Keratinocyte (primary cell): Measurements from ENCODE around the gene ZCCHC24. TPM values are rescaled to one million over a fixed set of nuclear protein-coding genes. Genes with fewer than 3 reads are reported as not detected.

Experiments used
- DNase-seq: peaks from one replicate; pipeline ENCODE4 v3.0.0-alpha.2; 2011; ENCODE audit warnings: low read depth, missing footprints, low spot score
- FAIRE-seq: peaks from 2 replicates; lab custom pipeline; 2011; peaks lifted over from hg19 to GRCh38; lab: Jason Lieb, UNC
- H2AFZ ChIP-seq: 2 replicates; pipeline ENCODE4 v1.6.0; 2012; ENCODE audit warnings: low read length, control low read depth, inconsistent platforms; ENCODE audit not compliant: control insufficient read depth
- H3K27ac ChIP-seq: 2 replicates; pipeline ENCODE4 v1.5.1; 2011; ENCODE audit warnings: low read length; ENCODE audit not compliant: control insufficient read depth, insufficient read depth
- H3K27me3 ChIP-seq: 3 replicates; pipeline ENCODE4 v1.6.0; 2011; ENCODE audit warnings: low read length; ENCODE audit not compliant: control insufficient read depth, insufficient read depth; ENCODE audit errors: extremely low read depth
- H3K36me3 ChIP-seq, 2 experiments: 2 replicates in 1 of 2; 3 replicates in 1 of 2; pipeline ENCODE4 v1.5.1; 2011; ENCODE audit warnings: low read length in 2 of 2, mild to moderate bottlenecking in 1 of 2; ENCODE audit not compliant: control insufficient read depth in 2 of 2, insufficient read depth in 2 of 2; ENCODE audit errors: extremely low read depth in 1 of 2
- H3K4me1 ChIP-seq: 3 replicates; pipeline ENCODE4 v1.5.1; 2011; ENCODE audit warnings: low read length; ENCODE audit not compliant: control insufficient read depth, insufficient read depth; ENCODE audit errors: extremely low read depth
- H3K4me2 ChIP-seq: 3 replicates; pipeline ENCODE4 v1.6.0; 2011; ENCODE audit warnings: low read depth, low read length; ENCODE audit not compliant: control insufficient read depth, insufficient read depth; ENCODE audit errors: extremely low read depth
- H3K4me3 ChIP-seq, 3 experiments: fragments of 200-600 bp in 1 of 3; sonication (generic) in 1 of 3; 2 replicates in 2 of 3; 3 replicates in 1 of 3; pipeline ENCODE4 v1.5.1; 2011 to 2016; ENCODE audit warnings: low read length in 3 of 3, mild to moderate bottlenecking in 3 of 3, control low read depth in 2 of 3, inconsistent platforms in 1 of 3, low read depth in 1 of 3, mixed read lengths in 1 of 3, mixed run types in 1 of 3, moderate library complexity in 1 of 3; ENCODE audit not compliant: control insufficient read depth in 2 of 3, insufficient read depth in 2 of 3; ENCODE audit errors: extremely low read depth in 1 of 3
- H3K79me2 ChIP-seq: 2 replicates; pipeline ENCODE4 v1.6.0; 2012; ENCODE audit warnings: low read length; ENCODE audit not compliant: control insufficient read depth, insufficient read depth
- H3K9ac ChIP-seq: 3 replicates; pipeline ENCODE4 v1.6.0; 2011; ENCODE audit warnings: low read length; ENCODE audit not compliant: control insufficient read depth, insufficient read depth; ENCODE audit errors: extremely low read depth
- H3K9me1 ChIP-seq: 3 replicates; pipeline ENCODE4 v1.6.0; 2011; ENCODE audit warnings: low read length; ENCODE audit not compliant: control insufficient read depth, insufficient read depth; ENCODE audit errors: extremely low read depth
- H3K9me3 ChIP-seq: 2 replicates; pipeline ENCODE4 v1.5.1; 2012; ENCODE audit warnings: low read depth, low read length; ENCODE audit not compliant: control insufficient read depth
- H4K20me1 ChIP-seq: 3 replicates; pipeline ENCODE4 v1.6.0; 2011; ENCODE audit warnings: low read length; ENCODE audit not compliant: control insufficient read depth, insufficient read depth; ENCODE audit errors: extremely low read depth
- EZH2 ChIP-seq: IDR thresholded peaks from one replicate; pipeline ENCODE4 v1.6.1; 2012; ENCODE audit warnings: inconsistent platforms, mild to moderate bottlenecking, low read length, moderate library complexity
- dilution Hi-C: fragments of 300-500 bp; cut with MboI; formaldehyde crosslinking; loops from one replicate; pipeline ENCODE4 v1.7.0; 2020; ENCODE audit warnings: low sequenced_read_pairs; ENCODE audit not compliant: extremely low pct_ligation_motif_present
- polyA plus RNA-seq, 5 experiments: library from polyadenylated mRNA; depleted of rRNA in 3 of 5; stranded (reverse) in 3 of 5; stranded (forward) in 1 of 5; unstranded in 1 of 5; fragments of >200 nt; gene quantifications; 1 replicate in 1 of 5; 2 replicates in 3 of 5; 3 replicates in 1 of 5; pipeline versions ENCODE4 v1.2.1 to v1.2.3, GENCODE V29; 2011 to 2012; ENCODE audit warnings: missing spikeins in 2 of 5, low read depth in 1 of 5, low replicate concordance in 1 of 5
- TF ChIP-seq, protein P1 (sequence below), 3 experiments: IDR thresholded peaks in 1 of 3; conservative IDR thresholded peaks in 1 of 3; optimal IDR thresholded peaks in 1 of 3; 2 replicates in 2 of 3; 3 replicates in 1 of 3; pipeline versions ENCODE3 to v1.5.1; 2011; ENCODE audit warnings: low read length in 3 of 3, mild to moderate bottlenecking in 3 of 3, moderate library complexity in 2 of 3, control low read depth in 1 of 3, inconsistent platforms in 1 of 3; ENCODE audit not compliant: insufficient read depth in 2 of 3; ENCODE audit errors: extremely low read depth in 1 of 3

The ZCCHC24 gene
- polyA plus RNA-seq, 1 donor (not counting 4 experiments of a cell fraction or from before 2014, with no cell fraction given) = 0.96 TPM

- H3K4me2 ChIP-seq = peak overlapping the region; percentile 49
- no peaks in the 10 kb centered on the region for H3K79me2 ChIP-seq
- FAIRE-seq = no peak
- peak overlapping the region; percentile 28 for H3K27ac ChIP-seq
- no peaks in the 10 kb centered on the region for H3K9me3 ChIP-seq
- TF ChIP-seq EZH2 = no peak
- TF ChIP-seq, protein P1, sequence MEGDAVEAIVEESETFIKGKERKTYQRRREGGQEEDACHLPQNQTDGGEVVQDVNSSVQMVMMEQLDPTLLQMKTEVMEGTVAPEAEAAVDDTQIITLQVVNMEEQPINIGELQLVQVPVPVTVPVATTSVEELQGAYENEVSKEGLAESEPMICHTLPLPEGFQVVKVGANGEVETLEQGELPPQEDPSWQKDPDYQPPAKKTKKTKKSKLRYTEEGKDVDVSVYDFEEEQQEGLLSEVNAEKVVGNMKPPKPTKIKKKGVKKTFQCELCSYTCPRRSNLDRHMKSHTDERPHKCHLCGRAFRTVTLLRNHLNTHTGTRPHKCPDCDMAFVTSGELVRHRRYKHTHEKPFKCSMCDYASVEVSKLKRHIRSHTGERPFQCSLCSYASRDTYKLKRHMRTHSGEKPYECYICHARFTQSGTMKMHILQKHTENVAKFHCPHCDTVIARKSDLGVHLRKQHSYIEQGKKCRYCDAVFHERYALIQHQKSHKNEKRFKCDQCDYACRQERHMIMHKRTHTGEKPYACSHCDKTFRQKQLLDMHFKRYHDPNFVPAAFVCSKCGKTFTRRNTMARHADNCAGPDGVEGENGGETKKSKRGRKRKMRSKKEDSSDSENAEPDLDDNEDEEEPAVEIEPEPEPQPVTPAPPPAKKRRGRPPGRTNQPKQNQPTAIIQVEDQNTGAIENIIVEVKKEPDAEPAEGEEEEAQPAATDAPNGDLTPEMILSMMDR (optimal IDR thresholded peaks at IDR 0.05 in 1 of 3, IDR thresholded peaks at IDR 0.05 in 1 of 3, conservative IDR thresholded peaks at IDR 0.05 in 1 of 3; ENCODE audit: extremely low read depth in 1 of 3, insufficient read depth in 2 of 3, low read length in 3 of 3) = peak; percentile 45 to 62 (median 61)
- peak overlapping the region; percentile 72 for H2AFZ ChIP-seq
- H3K9me1 ChIP-seq = no peaks in the 10 kb centered on the region
- H4K20me1 ChIP-seq = no peaks in the 10 kb centered on the region
- H3K27me3 ChIP-seq = no peaks in the 10 kb centered on the region
- peaks cover 15% of the 10 kb centered on the region for H3K4me1 ChIP-seq
- no peak for DNase-seq
- H3K4me3 ChIP-seq = no peak overlapping the region
- dilution Hi-C loops = no loop called here
- peak overlapping the region; percentile 26 for H3K9ac ChIP-seq
- H3K36me3 ChIP-seq = no peaks in the 10 kb centered on the region
Observed at GRCh38 chr10:79487296-79488194, 42.1 kb upstream of the ZCCHC24 start.

GRCh38 chr10:79484476-79484875 lies 39.1 kb upstream of the ZCCHC24 start:
- H3K27ac ChIP-seq = no peak overlapping the region
- dilution Hi-C loops = no loop called here
- no peaks in the 10 kb centered on the region for H3K36me3 ChIP-seq
- H3K4me2 ChIP-seq = no peak overlapping the region
- no peak for FAIRE-seq
- TF ChIP-seq, protein P1 (optimal IDR thresholded peaks at IDR 0.05 in 1 of 3, IDR thresholded peaks at IDR 0.05 in 1 of 3, conservative IDR thresholded peaks at IDR 0.05 in 1 of 3; ENCODE audit: extremely low read depth in 1 of 3, insufficient read depth in 2 of 3, low read length in 3 of 3) = no peak
- TF ChIP-seq EZH2 = no peak
- H3K9ac ChIP-seq = no peak overlapping the region
- no peak for DNase-seq
- no peak overlapping the region for H2AFZ ChIP-seq
- H3K27me3 ChIP-seq = no peaks in the 10 kb centered on the region
- H3K4me1 ChIP-seq = peaks cover 15% of the 10 kb centered on the region
- no peaks in the 10 kb centered on the region for H4K20me1 ChIP-seq
- H3K9me3 ChIP-seq = no peaks in the 10 kb centered on the region
- no peaks in the 10 kb centered on the region for H3K9me1 ChIP-seq
- H3K79me2 ChIP-seq = no peaks in the 10 kb centered on the region
- H3K4me3 ChIP-seq = no peak overlapping the region
